ENCODE results near the gene ZNF497.
A peak's percentile ranks its signal among the peaks of the same experiment; 100 is the strongest.

Gene ZNF497

DNA sequence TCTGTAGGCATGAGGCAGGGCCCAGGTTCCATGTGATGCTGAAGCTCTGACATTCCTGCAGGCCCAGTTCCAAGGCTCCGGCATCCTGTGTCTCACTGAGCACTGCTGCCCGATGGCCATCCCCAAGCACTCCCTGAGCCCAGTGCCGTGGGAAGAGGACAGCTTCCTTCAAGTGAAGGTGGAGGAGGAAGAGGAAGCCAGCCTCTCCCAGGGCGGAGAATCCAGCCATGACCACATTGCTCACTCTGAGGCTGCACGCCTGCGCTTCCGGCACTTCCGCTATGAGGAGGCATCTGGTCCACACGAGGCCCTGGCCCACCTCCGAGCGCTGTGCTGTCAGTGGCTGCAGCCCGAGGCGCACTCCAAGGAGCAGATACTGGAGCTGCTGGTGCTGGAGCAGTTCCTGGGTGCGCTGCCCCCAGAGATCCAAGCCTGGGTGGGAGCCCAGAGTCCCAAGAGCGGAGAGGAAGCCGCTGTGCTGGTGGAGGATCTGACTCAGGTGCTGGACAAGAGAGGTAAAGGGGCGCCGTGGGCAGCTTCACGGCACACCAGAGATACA lies 27.8 kb downstream of the ZNF497 start:
- DNase-seq (ENCODE audit: extremely low read depth, low read depth) = no peak
- TF ChIP-seq CTCF (IDR thresholded peaks at IDR 0.05; ENCODE audit: low read depth, low read length) = no peak

DNA sequence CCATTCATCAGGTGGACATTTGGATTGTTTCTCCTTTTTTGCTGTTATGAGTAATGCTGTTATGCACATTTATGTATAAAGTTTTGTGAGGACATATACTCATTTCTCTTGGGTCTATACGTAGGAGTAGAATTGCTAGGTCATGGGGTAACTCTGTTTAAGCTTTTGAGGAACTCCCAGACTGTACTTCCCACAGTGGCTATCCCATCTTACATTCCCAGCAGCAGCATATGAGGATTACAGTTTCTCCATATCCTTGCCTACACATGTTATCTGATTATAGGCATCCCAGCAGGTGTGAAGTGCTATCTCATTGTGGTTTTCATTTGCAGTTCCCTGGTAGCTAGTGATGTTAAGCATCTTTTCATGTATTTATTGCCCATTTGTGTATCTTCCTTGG lies 29.9 kb downstream of the ZNF497 start:
- no peak for DNase-seq (ENCODE audit: extremely low read depth, low read depth)
- TF ChIP-seq CTCF (IDR thresholded peaks at IDR 0.05; ENCODE audit: low read depth, low read length) = no peak

DNA sequence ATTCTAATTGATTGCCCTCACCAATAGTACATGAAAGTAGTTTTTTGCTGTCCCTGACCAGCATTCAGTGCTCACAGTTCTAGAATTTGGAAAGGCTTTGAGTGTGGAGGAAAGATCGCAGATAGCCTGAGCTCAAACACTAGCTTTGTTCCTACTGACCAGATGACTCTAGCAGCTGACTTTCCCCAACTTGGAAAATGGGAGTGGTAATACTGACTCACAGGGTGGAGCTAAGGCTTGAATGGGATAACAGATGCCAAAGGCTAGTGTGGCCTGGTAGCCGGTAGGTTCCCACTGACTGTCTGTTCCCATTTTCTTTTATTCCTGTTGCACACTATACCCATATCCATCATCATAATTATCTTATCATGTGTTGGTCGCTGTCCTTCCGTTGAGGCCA lies 32.1 kb downstream of the ZNF497 start:
- DNase-seq (ENCODE audit: extremely low read depth, low read depth) = no peak
- TF ChIP-seq CTCF (IDR thresholded peaks at IDR 0.05; ENCODE audit: low read depth, low read length) = no peak

GRCh38 chr19:58328999-58329398 lies 33.6 kb downstream of the ZNF497 start:
- no peak for DNase-seq (ENCODE audit: extremely low read depth, low read depth)
- no peak for TF ChIP-seq CTCF (IDR thresholded peaks at IDR 0.05; ENCODE audit: low read depth, low read length)

- DNase-seq (ENCODE audit: extremely low read depth, low read depth) = peak; percentile 78
- TF ChIP-seq CTCF (IDR thresholded peaks at IDR 0.05; ENCODE audit: low read depth, low read length) = no peak
Measured at GRCh38 chr19:58326914-58327726, 35.4 kb downstream of the ZNF497 start, which contains the start of gene ZSCAN22. Gene ZSCAN22, plus strand, starts transcription at chr19:58326994. Its CDS starts 7,809 bp downstream, at chr19:58334803.

GRCh38 chr19:58326501-58326913 lies 36.0 kb downstream of the ZNF497 start:
- no peak for DNase-seq (ENCODE audit: extremely low read depth, low read depth)
- no peak for TF ChIP-seq CTCF (IDR thresholded peaks at IDR 0.05; ENCODE audit: low read depth, low read length)

GRCh38 chr19:58325311-58326022 lies 37.1 kb downstream of the ZNF497 start:
- no peak for DNase-seq (ENCODE audit: extremely low read depth, low read depth)
- no peak for TF ChIP-seq CTCF (IDR thresholded peaks at IDR 0.05; ENCODE audit: low read depth, low read length)
